ENCODE data around the gene GID8.

DNA sequence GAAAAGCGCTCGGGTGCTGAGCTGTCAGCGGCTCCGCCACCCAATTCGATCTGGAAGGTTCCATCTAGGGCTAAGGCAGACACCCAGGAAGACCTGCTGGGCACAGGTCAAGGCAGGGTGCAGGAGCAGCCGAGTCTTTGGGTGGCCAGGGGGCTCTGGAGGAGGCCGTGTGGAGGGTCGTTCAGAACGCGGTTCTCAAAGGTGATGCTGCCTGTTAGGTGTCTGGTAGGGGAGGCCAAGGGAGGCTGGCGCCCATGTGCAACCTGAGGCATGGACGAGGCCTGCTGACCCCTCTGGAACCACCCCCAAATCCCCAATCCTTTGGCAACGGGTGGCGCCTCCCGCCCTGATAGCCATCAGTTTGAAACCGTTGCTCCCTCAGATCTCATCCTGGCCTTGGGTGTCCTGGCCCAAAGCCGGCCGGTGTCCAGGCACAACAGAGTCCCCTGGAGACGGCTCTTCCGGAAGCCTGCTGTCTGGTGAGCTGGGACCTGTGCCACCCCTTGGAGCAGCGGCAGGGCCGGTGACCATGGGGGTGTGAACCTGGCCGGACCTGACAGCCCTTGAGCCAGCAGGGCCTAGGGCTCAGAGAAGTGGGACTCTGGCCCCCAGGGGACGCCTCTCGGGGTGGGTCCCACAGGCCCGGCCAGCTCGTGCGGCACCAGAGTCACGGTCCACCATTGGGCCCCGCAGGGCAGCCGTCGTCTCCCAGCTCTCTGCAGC, 25.1 kb downstream of the GID8 start:
- TF ChIP-seq, protein P1, sequence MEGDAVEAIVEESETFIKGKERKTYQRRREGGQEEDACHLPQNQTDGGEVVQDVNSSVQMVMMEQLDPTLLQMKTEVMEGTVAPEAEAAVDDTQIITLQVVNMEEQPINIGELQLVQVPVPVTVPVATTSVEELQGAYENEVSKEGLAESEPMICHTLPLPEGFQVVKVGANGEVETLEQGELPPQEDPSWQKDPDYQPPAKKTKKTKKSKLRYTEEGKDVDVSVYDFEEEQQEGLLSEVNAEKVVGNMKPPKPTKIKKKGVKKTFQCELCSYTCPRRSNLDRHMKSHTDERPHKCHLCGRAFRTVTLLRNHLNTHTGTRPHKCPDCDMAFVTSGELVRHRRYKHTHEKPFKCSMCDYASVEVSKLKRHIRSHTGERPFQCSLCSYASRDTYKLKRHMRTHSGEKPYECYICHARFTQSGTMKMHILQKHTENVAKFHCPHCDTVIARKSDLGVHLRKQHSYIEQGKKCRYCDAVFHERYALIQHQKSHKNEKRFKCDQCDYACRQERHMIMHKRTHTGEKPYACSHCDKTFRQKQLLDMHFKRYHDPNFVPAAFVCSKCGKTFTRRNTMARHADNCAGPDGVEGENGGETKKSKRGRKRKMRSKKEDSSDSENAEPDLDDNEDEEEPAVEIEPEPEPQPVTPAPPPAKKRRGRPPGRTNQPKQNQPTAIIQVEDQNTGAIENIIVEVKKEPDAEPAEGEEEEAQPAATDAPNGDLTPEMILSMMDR (IDR thresholded peaks at IDR 0.05; ENCODE audit: poor library complexity, severe bottlenecking), result no peak
- TF ChIP-seq POLR2AphosphoS5 (IDR thresholded peaks at IDR 0.05), result no peak
